OCI-LY1 (cell line): ENCODE measurements around the gene CDS1.

Experiments used
- H2AFZ ChIP-seq: fragments of 200-600 bp; sonication (generic), shearing (Covaris generic); 2 replicates; pipeline ENCODE4 v1.6.0; 2014; ENCODE audit warnings: antibody characterized with exemption, mild to moderate bottlenecking, low read length
- H3F3A ChIP-seq: fragments of 200-600 bp; sonication (generic), shearing (Covaris generic); 2 replicates; pipeline ENCODE4 v1.6.0; 2014; ENCODE audit warnings: mild to moderate bottlenecking, antibody characterized with exemption, low read length, moderate library complexity; ENCODE audit not compliant: insufficient read depth
- H3K27ac ChIP-seq: fragments of 200-600 bp; sonication (generic); 2 replicates; pipeline ENCODE4 v1.5.1; 2014; ENCODE audit warnings: low read length, mixed run types, mild to moderate bottlenecking, low read depth; ENCODE audit not compliant: poor library complexity, severe bottlenecking
- H3K27me3 ChIP-seq: fragments of 200-600 bp; sonication (generic); 2 replicates; pipeline ENCODE4 v1.6.0; 2014; ENCODE audit warnings: antibody characterized with exemption, mild to moderate bottlenecking, low read length, moderate library complexity; ENCODE audit not compliant: insufficient read depth
- H3K36me3 ChIP-seq: fragments of 200-600 bp; sonication (generic); 2 replicates; pipeline ENCODE4 v1.6.1; 2014; ENCODE audit warnings: mild to moderate bottlenecking, antibody characterized with exemption, low read length, moderate library complexity, mixed read lengths; ENCODE audit not compliant: insufficient read depth
- H3K4me1 ChIP-seq: fragments of 200-600 bp; sonication (generic); 2 replicates; pipeline ENCODE4 v1.5.1; 2014; ENCODE audit warnings: mild to moderate bottlenecking, low read length, moderate library complexity; ENCODE audit not compliant: insufficient read depth, severe bottlenecking
- H3K4me2 ChIP-seq: fragments of 200-600 bp; sonication (generic), shearing (Covaris generic); 2 replicates; pipeline ENCODE4 v1.6.1; 2014; ENCODE audit warnings: low read length
- H3K4me3 ChIP-seq: fragments of 200-600 bp; sonication (generic); 2 replicates; pipeline ENCODE4 v1.5.1; 2014; ENCODE audit warnings: low read length, low read depth, mild to moderate bottlenecking, mixed read lengths; ENCODE audit not compliant: poor library complexity, severe bottlenecking
- H3K79me2 ChIP-seq: fragments of 200-600 bp; shearing (Covaris generic); 2 replicates; pipeline ENCODE4 v1.6.1; 2016; ENCODE audit warnings: mixed run types, low read length, mixed read lengths; ENCODE audit not compliant: insufficient read depth
- H3K9ac ChIP-seq: fragments of 200-600 bp; sonication (generic), shearing (Covaris generic); 2 replicates; pipeline ENCODE4 v1.6.1; 2014; ENCODE audit warnings: mild to moderate bottlenecking, low read length, mixed read lengths
- H3K9me2 ChIP-seq: fragments of 200-600 bp; sonication (generic), shearing (Covaris generic); 2 replicates; pipeline ENCODE4 v1.6.1; 2014; ENCODE audit warnings: low read depth, mild to moderate bottlenecking, low read length, mixed read lengths
- H3K9me3 ChIP-seq: fragments of 200-600 bp; shearing (Covaris generic); 2 replicates; pipeline ENCODE4 v1.6.1; 2014; ENCODE audit warnings: low read length, mixed read lengths
- H4K20me1 ChIP-seq: fragments of 200-600 bp; sonication (generic), shearing (Covaris generic); 2 replicates; pipeline ENCODE4 v1.6.0; 2016; ENCODE audit warnings: mild to moderate bottlenecking, low read length; ENCODE audit not compliant: insufficient read depth
- EZH2 ChIP-seq: fragments of 200-600 bp; sonication (generic), shearing (Covaris generic); IDR thresholded peaks from 2 replicates; pipeline ENCODE4 v1.8.0; 2017; ENCODE audit warnings: borderline replicate concordance, mixed run types, mild to moderate bottlenecking, antibody characterized with exemption, low read length, moderate library complexity, mixed read lengths
- TF ChIP-seq, protein P1 (sequence below): fragments of 200-600 bp; sonication (generic), shearing (Covaris generic); IDR thresholded peaks from 2 replicates; pipeline ENCODE4 v1.5.1; 2017; ENCODE audit warnings: mild to moderate bottlenecking, antibody characterized with exemption, low read length, moderate library complexity, mixed read lengths

The CDS1 gene

GRCh38 chr4:84691800-84692199 is 108.9 kb downstream of the CDS1 start:
- Histone ChIP-seq H3K27ac (no peak overlapping the region), H3K4me2 (no peak overlapping the region), H3K27me3 (no peaks in the 10 kb centered on the region), H3K79me2 (no peaks in the 10 kb centered on the region), H3F3A (no peaks in the 10 kb centered on the region), H3K4me1 (no peaks in the 10 kb centered on the region), H4K20me1 (no peaks in the 10 kb centered on the region), H3K9me3 (no peaks in the 10 kb centered on the region), H3K9me2 (no peaks in the 10 kb centered on the region), H3K36me3 (no peaks in the 10 kb centered on the region), H3K9ac (no peak overlapping the region), H3K4me3 (no peak overlapping the region), H2AFZ (no peak overlapping the region)
- TF ChIP-seq, protein P1, sequence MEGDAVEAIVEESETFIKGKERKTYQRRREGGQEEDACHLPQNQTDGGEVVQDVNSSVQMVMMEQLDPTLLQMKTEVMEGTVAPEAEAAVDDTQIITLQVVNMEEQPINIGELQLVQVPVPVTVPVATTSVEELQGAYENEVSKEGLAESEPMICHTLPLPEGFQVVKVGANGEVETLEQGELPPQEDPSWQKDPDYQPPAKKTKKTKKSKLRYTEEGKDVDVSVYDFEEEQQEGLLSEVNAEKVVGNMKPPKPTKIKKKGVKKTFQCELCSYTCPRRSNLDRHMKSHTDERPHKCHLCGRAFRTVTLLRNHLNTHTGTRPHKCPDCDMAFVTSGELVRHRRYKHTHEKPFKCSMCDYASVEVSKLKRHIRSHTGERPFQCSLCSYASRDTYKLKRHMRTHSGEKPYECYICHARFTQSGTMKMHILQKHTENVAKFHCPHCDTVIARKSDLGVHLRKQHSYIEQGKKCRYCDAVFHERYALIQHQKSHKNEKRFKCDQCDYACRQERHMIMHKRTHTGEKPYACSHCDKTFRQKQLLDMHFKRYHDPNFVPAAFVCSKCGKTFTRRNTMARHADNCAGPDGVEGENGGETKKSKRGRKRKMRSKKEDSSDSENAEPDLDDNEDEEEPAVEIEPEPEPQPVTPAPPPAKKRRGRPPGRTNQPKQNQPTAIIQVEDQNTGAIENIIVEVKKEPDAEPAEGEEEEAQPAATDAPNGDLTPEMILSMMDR = no peak

DNA sequence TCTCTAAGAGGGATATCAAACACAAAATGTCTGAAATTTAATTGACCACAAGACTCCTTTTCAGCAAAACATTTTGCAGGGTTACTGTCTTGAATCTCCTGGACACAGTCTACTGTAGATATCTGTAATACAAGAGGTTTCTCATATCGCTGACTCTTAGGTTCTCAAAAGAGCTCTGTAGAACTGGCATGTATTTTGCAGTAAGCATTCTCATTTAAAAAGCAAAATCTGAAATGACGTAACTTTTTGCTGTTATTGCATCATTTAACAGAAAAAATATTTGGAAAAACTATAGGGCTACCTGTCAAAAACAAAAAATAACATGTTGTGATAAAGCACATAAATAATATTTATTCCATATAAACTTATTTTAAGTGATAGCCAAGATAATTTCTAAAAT is 114.2 kb downstream of the CDS1 start:
- Histone ChIP-seq H3F3A (no peaks in the 10 kb centered on the region), H3K27ac (no peak overlapping the region), H3K9ac (no peak overlapping the region), H4K20me1 (no peaks in the 10 kb centered on the region), H3K4me3 (no peak overlapping the region), H2AFZ (no peak overlapping the region), H3K79me2 (no peaks in the 10 kb centered on the region), H3K9me2 (no peaks in the 10 kb centered on the region), H3K4me1 (no peaks in the 10 kb centered on the region), H3K4me2 (no peak overlapping the region), H3K27me3 (no peaks in the 10 kb centered on the region), H3K9me3 (no peaks in the 10 kb centered on the region), H3K36me3 (no peaks in the 10 kb centered on the region)
- TF ChIP-seq EZH2 = no peak
- TF ChIP-seq, protein P1 = no peak

DNA sequence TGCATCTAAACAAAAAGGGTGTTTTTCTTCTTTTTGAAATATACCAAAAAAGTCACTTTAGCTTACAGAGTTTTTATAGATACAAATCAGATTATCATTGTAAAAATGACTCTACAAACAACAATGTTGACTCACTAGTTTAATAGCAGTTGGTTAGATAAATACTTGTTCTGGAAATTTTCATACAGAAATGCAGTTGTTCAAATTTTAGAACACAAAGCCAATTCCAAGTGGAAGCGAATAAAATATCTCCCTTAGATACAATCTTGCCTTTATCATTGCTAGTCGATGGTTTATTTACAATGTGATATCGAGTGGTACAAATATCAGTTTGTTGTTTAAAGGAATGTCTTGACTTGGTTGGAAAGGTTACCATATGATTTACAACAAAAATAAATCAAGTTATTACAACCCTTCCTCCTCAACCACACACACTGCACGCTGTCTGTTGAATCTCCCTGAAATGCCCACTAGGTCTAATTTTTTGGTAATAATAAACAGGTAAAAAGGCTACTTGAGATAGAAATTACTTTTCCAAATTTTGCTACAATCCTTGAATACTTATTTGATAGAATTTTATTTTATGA is 114.8 kb downstream of the CDS1 start:
- Histone ChIP-seq H3K4me3 (no peak overlapping the region), H4K20me1 (no peaks in the 10 kb centered on the region), H3K36me3 (no peaks in the 10 kb centered on the region), H2AFZ (no peak overlapping the region), H3K9me3 (no peaks in the 10 kb centered on the region), H3K79me2 (no peaks in the 10 kb centered on the region), H3K27me3 (no peaks in the 10 kb centered on the region), H3K4me2 (no peak overlapping the region), H3F3A (no peaks in the 10 kb centered on the region), H3K27ac (no peak overlapping the region), H3K4me1 (no peaks in the 10 kb centered on the region), H3K9me2 (no peaks in the 10 kb centered on the region), H3K9ac (no peak overlapping the region)
- no peak for TF ChIP-seq EZH2
- TF ChIP-seq, protein P1 = no peak
